PC-3 (cell line): ENCODE results near the gene DPH3. TPM values are rescaled to one million over a fixed set of nuclear protein-coding genes. Genes with fewer than 3 reads are reported as not detected.

Experiments used
- total RNA-seq: library from RNA; depleted of rRNA; stranded (reverse); fragments of >200 nt; gene quantifications from 2 replicates; pipeline ENCODE4 v1.2.3, GENCODE V29; 2014; rRNA removed

DPH3 gene
- total RNA-seq, 1 experiment from 2014 or later: 10.2 TPM

Other genes starting within 250 kb of the DPH3 start
- not detected in 2 replicates for gene GALNT15, start 90.3 kb downstream of the DPH3 start, total RNA-seq
- 17.6 and 20.5 TPM in 2 replicates for gene OXNAD1, start 269 bp upstream of the DPH3 start, total RNA-seq
- gene RFTN1, start 248.8 kb upstream of the DPH3 start, total RNA-seq: 9.7 and 12.3 TPM in 2 replicates